GM12878 (cell line): ENCODE data around the gene PRX. TPM values are rescaled to one million over a fixed set of nuclear protein-coding genes. Genes with fewer than 3 reads are reported as not detected.

Experiments used
- BMI1 ChIP-seq: fragments of 450-650 bp; IDR thresholded peaks from 2 replicates; pipeline ENCODE4 v1.6.1; 2016; ENCODE audit warnings: mild to moderate bottlenecking, moderate library complexity, borderline replicate concordance
- CEBPZ ChIP-seq: fragments of 150-350 bp; IDR thresholded peaks from 2 replicates; pipeline ENCODE4 v1.6.1; 2016; ENCODE audit warnings: low read depth, low read length
- CHD1 ChIP-seq: IDR thresholded peaks from 2 replicates; pipeline ENCODE4 v1.6.1; 2012; ENCODE audit warnings: low read depth, low read length, improper control_type of control experiment
- CTCF ChIP-seq, 3 experiments: IDR thresholded peaks in 2 of 3; conservative IDR thresholded peaks in 1 of 3; 2 replicates each; pipeline ENCODE4 v1.5.1; 2011; ENCODE audit warnings: low read depth in 3 of 3, low read length in 3 of 3, mild to moderate bottlenecking in 3 of 3, control low read depth in 2 of 3, moderate library complexity in 2 of 3, inconsistent platforms in 1 of 3, mixed read lengths in 1 of 3; ENCODE audit not compliant: control insufficient read depth in 2 of 3, insufficient read depth in 1 of 3; ENCODE audit errors: extremely low read depth in 1 of 3
- MAX ChIP-seq: IDR thresholded peaks from 2 replicates; pipeline ENCODE4 v1.6.1; 2012; ENCODE audit warnings: low read depth, low read length, improper control_type of control experiment
- NBN ChIP-seq: fragments of 450-650 bp; IDR thresholded peaks from 2 replicates; pipeline ENCODE4 v1.6.1; 2016
- PML ChIP-seq: IDR thresholded peaks from 2 replicates; pipeline ENCODE4 v1.6.1; 2012; ENCODE audit warnings: low read length, inconsistent platforms
- RELB ChIP-seq: fragments of 450-650 bp; IDR thresholded peaks from 2 replicates; pipeline ENCODE4 v1.6.1; 2017; ENCODE audit warnings: low read depth, mild to moderate bottlenecking, moderate library complexity
- RUNX3 ChIP-seq: IDR thresholded peaks from 2 replicates; pipeline ENCODE4 v1.6.1; 2012; ENCODE audit warnings: low read length, inconsistent platforms
- SMAD1 ChIP-seq: fragments of 450-650 bp; IDR thresholded peaks from 2 replicates; pipeline ENCODE4 v1.6.1; 2018; ENCODE audit warnings: mild to moderate bottlenecking, low read depth; ENCODE audit not compliant: partially characterized antibody
- SMARCA5 ChIP-seq: fragments of 450-650 bp; IDR thresholded peaks from 2 replicates; pipeline ENCODE4 v1.6.1; 2017; ENCODE audit warnings: mild to moderate bottlenecking
- ZBTB40 ChIP-seq: fragments of 450-650 bp; IDR thresholded peaks from 2 replicates; pipeline ENCODE4 v1.6.1; 2016; ENCODE audit warnings: mild to moderate bottlenecking, moderate library complexity, borderline replicate concordance
- ZNF384 ChIP-seq: IDR thresholded peaks from 2 replicates; pipeline ENCODE4 v1.6.1; 2012; ENCODE audit warnings: low read depth, mild to moderate bottlenecking, low read length, improper control_type of control experiment, borderline replicate concordance
- ZNF592 ChIP-seq: fragments of 450-650 bp; IDR thresholded peaks from 2 replicates; pipeline ENCODE4 v1.6.1; 2017; ENCODE audit warnings: mild to moderate bottlenecking, moderate library complexity
- polyA plus RNA-seq, 11 experiments: library from polyadenylated mRNA; depleted of rRNA in 4 of 11; unstranded in 6 of 11; stranded (reverse) in 5 of 11; fragments of >200 nt; fragmentation: Nextera tagmentation in 4 of 11; fragmentation: Illumina TruSeq in 1 of 11; extraction: Ambion mirVana in 4 of 11; extraction: Trizol in 1 of 11; gene quantifications; 1 replicate in 1 of 11; 2 replicates in 10 of 11; pipeline versions ENCODE4 v1.2.1 to v1.2.3, GENCODE V29; 2011 to 2016; ENCODE audit warnings: inconsistent platforms in 2 of 11, missing spikeins in 2 of 11, low read depth in 1 of 11
- total RNA-seq, 4 experiments: library from RNA; depleted of rRNA in 3 of 4; stranded (reverse); fragments of >200 nt in 3 of 4; fragmentation: Illumina TruSeq in 1 of 4; extraction: Trizol in 1 of 4; gene quantifications; 2 replicates each; pipeline versions ENCODE4 v1.2.1 to v1.2.3, GENCODE V29; 2013 to 2021

The PRX gene
- total and polyA plus RNA-seq, 10 of the 15 experiments (the other 5 are each of a cell fraction or from before 2014, with no cell fraction given), result 0.02 to 1.4 (median 0.54) TPM; not detected in 1

GRCh38 chr19:40444825-40445312 lies 31.7 kb upstream of the PRX start (continued):
- TF ChIP-seq ZBTB40 (no peak; the same call in 1 of the 2 replicates), CTCF (IDR thresholded peaks at IDR 0.05 in 2 of 3, conservative IDR thresholded peaks at IDR 0.05 in 1 of 3; ENCODE audit: control insufficient read depth in 2 of 3, extremely low read depth in 1 of 3, insufficient read depth in 1 of 3, low read depth in 3 of 3, low read length in 3 of 3) (peak; percentile 25 to 60 (median 52); a peak in 4 of 6 replicates), CHD1 (no peak), PML (no peak), NBN (0 out of 2 replicates have a peak, but pooled peaks have one; percentile 58), CEBPZ (no peak), ZNF592 (no peak), SMAD1 (no peak), RELB (peak; percentile 7; the same call in 1 of the 2 replicates), MAX (no peak), SMARCA5 (no peak), RUNX3 (peak; percentile 29; the same call in 1 of the 2 replicates), BMI1 (no peak), ZNF384 (no peak)
